Chondrocyte (in vitro differentiated cells): ENCODE measurements around the gene DNA2. TPM values are rescaled to one million over a fixed set of nuclear protein-coding genes. Genes with fewer than 3 reads are reported as not detected.
"Not testable (repeated sequence)": the region's sequence is repeated elsewhere in the genome, so short reads cannot be mapped to it uniquely, and the experiment has no call there.

Experiments
- DNase-seq: peaks from one replicate; pipeline ENCODE4 v3.0.0; 2021; ENCODE audit warnings: mixed read lengths, low spot score
- H3K27ac Mint-ChIP-seq: one replicate; pipeline ENCODE4 v1.8.0; 2021; ENCODE audit warnings: mild to moderate bottlenecking, moderate library complexity, mixed read lengths; ENCODE audit not compliant: unreplicated experiment
- H3K27me3 Mint-ChIP-seq: 2 replicates; pipeline ENCODE4 v1.8.0; 2021; ENCODE audit warnings: low read depth, mixed read lengths
- H3K36me3 Mint-ChIP-seq: 2 replicates; pipeline ENCODE4 v1.8.0; 2021; ENCODE audit warnings: low read depth, mixed read lengths
- H3K4me1 Mint-ChIP-seq: 2 replicates; pipeline ENCODE4 v1.8.0; 2021; ENCODE audit warnings: low read depth, mild to moderate bottlenecking, mixed read lengths
- H3K4me3 Mint-ChIP-seq: one replicate; pipeline ENCODE4 v1.8.0; 2021; ENCODE audit warnings: mild to moderate bottlenecking, moderate library complexity, mixed read lengths; ENCODE audit not compliant: unreplicated experiment
- H3K9me3 Mint-ChIP-seq: 2 replicates; pipeline ENCODE4 v1.8.0; 2021; ENCODE audit warnings: low read depth, mixed read lengths
- long read RNA-seq: library from polyadenylated mRNA; stranded (forward); transcript quantifications from one replicate; pipeline ENCODE4 v2.0.0, GENCODE V29; 2021
- total RNA-seq: library from RNA; stranded (reverse); gene quantifications from 3 replicates; pipeline ENCODE4 v1.2.1, GENCODE V29; 2021
- TF ChIP-seq, protein P1 (sequence below): fragments of 200-600 bp; sonication (generic); IDR thresholded peaks from 2 replicates; pipeline ENCODE4 v1.5.0; 2021; ENCODE audit warnings: antibody characterized with exemption, mild to moderate bottlenecking, moderate library complexity

Gene DNA2, protein sequence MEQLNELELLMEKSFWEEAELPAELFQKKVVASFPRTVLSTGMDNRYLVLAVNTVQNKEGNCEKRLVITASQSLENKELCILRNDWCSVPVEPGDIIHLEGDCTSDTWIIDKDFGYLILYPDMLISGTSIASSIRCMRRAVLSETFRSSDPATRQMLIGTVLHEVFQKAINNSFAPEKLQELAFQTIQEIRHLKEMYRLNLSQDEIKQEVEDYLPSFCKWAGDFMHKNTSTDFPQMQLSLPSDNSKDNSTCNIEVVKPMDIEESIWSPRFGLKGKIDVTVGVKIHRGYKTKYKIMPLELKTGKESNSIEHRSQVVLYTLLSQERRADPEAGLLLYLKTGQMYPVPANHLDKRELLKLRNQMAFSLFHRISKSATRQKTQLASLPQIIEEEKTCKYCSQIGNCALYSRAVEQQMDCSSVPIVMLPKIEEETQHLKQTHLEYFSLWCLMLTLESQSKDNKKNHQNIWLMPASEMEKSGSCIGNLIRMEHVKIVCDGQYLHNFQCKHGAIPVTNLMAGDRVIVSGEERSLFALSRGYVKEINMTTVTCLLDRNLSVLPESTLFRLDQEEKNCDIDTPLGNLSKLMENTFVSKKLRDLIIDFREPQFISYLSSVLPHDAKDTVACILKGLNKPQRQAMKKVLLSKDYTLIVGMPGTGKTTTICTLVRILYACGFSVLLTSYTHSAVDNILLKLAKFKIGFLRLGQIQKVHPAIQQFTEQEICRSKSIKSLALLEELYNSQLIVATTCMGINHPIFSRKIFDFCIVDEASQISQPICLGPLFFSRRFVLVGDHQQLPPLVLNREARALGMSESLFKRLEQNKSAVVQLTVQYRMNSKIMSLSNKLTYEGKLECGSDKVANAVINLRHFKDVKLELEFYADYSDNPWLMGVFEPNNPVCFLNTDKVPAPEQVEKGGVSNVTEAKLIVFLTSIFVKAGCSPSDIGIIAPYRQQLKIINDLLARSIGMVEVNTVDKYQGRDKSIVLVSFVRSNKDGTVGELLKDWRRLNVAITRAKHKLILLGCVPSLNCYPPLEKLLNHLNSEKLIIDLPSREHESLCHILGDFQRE
- 2.9 to 10.2 TPM (median 6.8 TPM) in 3 replicates for total RNA-seq
- long read RNA-seq, partial matches to known transcripts = 0 of 3 reads
- long read RNA-seq, other reads (novel, unspliced or antisense) = 3 of 3 reads

DNA sequence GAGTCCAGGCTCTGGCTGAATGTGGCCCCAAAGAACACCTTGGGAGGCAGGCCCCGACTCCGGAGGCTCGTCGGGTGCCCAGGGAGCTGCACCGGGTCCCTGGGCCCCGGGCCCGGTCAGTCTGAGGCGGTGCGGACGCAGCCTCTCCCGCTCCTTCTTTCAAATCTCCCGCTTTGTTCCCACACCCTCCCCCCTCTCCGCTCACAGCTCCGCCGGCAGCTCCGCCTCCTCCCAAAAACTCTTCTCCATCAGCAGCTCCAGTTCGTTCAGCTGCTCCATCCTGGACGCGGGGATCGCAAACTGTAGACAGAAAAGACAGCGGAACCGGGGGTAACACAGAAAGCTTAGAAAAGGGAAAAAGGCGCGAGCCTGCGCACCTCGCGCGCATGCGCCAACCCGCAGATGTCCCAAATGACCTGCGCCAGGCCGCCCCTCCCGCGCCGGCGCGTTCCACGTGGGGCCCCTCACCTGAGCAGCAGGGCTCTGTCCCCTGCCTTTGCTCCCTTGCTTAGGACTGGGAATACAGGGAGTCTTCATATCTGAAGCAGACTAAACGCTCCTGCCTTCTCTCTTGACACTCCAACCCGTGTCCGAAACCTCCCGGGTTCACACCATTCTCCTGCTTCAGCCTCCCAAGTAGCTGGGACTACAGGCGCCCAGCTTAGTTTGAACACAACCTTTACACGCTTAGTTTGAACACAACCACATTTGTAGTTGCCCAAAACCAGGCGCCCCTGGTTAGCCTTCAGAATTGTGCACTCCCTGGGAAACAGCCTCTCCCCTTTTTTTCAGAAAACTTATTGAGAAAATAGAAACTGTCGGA lies at the start of gene DNA2:
TSS of gene DNA2 (minus strand) at position 388 of the 823 bp plus-strand sequence. CDS start at position 279, 109 bp downstream.
- Mint-ChIP-seq H3K4me1 (peaks cover 23% of the 10 kb centered on the region), H3K27me3 (no peaks in the 10 kb centered on the region), H3K4me3 (peak within 1 kb of the TSS; percentile 99), H3K27ac (peak within 1 kb of the TSS; percentile 96), H3K36me3 (no peaks in the 10 kb centered on the region), H3K9me3 (no peaks in the 10 kb centered on the region)
- DNase-seq = no peak
- TF ChIP-seq, protein P1, sequence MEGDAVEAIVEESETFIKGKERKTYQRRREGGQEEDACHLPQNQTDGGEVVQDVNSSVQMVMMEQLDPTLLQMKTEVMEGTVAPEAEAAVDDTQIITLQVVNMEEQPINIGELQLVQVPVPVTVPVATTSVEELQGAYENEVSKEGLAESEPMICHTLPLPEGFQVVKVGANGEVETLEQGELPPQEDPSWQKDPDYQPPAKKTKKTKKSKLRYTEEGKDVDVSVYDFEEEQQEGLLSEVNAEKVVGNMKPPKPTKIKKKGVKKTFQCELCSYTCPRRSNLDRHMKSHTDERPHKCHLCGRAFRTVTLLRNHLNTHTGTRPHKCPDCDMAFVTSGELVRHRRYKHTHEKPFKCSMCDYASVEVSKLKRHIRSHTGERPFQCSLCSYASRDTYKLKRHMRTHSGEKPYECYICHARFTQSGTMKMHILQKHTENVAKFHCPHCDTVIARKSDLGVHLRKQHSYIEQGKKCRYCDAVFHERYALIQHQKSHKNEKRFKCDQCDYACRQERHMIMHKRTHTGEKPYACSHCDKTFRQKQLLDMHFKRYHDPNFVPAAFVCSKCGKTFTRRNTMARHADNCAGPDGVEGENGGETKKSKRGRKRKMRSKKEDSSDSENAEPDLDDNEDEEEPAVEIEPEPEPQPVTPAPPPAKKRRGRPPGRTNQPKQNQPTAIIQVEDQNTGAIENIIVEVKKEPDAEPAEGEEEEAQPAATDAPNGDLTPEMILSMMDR = no peak

DNA sequence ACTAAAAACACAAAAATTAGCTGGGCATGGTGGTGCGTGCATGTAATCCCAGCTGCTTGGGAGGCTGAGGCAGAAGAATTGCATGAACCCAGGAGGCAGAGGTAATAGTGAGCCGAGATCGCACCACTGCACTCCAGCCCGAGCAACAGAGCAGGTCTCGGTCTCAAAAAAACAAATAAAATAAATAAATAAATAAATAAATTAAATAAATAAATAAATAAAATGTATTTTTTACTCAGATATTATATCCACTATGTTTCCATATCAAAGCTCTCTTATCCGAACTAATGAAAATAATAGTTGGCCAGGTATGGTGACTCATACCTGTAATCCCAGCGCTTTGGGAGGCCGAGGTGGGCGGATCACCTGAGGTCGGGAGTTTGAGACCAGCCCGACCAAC lies 46.8 kb upstream of the DNA2 start:
- H3K4me1 Mint-ChIP-seq, H3K4me3 Mint-ChIP-seq, H3K27me3 Mint-ChIP-seq, H3K27ac Mint-ChIP-seq, H3K9me3 Mint-ChIP-seq, H3K36me3 Mint-ChIP-seq, DNase-seq: not testable (repeated sequence)

DNA sequence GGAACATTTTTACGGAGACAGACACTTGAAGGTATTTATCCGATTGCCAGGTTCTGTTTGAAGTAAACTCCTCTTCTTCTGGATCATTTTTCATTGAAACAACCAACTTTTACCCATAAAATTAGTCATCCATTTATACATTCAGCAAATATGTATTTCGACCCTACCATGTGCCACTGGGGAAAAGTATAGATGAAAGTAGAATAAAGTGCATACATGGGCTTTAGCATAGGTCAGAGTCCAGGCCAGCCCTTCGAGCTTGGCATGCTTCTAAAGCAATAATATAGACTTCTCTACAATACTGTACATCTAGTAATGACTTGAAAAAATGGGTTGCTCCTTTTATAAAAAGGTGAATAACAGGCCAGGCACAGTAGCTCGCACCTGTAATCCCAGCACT lies 45.4 kb upstream of the DNA2 start:
- TF ChIP-seq, protein P1 = no peak
- no peak overlapping the region for H3K27ac Mint-ChIP-seq
- H3K36me3 Mint-ChIP-seq = peaks cover 2% of the 10 kb centered on the region
- H3K4me1 Mint-ChIP-seq = no peaks in the 10 kb centered on the region
- no peaks in the 10 kb centered on the region for H3K27me3 Mint-ChIP-seq
- no peaks in the 10 kb centered on the region for H3K9me3 Mint-ChIP-seq
- DNase-seq = no peak
- H3K4me3 Mint-ChIP-seq = no peak overlapping the region

DNA sequence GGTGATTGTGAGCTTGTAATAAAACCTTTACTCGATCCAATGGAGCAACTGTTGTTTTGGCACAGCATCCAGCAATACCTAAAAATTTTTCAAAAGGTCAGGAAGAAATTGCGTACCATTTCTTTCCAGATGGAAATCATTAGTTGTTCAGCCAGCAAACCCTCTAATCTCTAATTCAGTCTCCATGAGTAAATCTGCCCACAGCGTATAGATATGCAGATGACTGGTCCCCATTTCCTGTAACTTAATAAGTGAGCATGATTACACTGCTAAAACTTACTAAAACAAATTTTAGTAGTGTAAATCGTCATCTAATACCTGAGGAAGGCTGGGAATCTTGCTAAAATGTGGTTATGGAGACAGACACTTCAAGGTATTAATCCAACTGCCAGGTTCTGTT lies 45.0 kb upstream of the DNA2 start:
- Mint-ChIP-seq H3K9me3 (no peaks in the 10 kb centered on the region), H3K4me3 (no peak overlapping the region), H3K4me1 (no peaks in the 10 kb centered on the region), H3K27ac (no peak overlapping the region), H3K36me3 (peaks cover 2% of the 10 kb centered on the region), H3K27me3 (no peaks in the 10 kb centered on the region)
- no peak for DNase-seq
- TF ChIP-seq, protein P1 = no peak

DNA sequence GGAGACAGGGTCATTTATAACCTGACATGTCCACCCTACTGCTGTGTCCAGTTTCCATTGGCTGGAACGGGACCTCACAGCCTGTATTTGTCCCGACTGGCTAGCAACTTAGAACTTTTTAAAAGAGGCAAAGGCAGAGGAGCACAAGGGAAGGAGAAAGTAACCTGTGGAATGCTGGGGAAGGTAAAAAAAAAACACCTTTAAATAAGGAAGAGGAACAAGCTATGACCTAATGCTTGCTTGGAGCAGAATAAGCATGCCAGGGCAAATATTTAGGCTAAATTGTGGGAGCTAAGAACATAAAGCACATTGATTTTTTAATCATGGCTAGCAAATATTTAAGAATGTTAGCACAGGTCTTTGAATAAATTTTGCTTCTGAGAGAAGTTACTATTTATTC lies 44.4 kb upstream of the DNA2 start:
- not testable (repeated sequence) for H3K4me1 Mint-ChIP-seq, H3K27ac Mint-ChIP-seq, H3K36me3 Mint-ChIP-seq, DNase-seq, H3K9me3 Mint-ChIP-seq, H3K27me3 Mint-ChIP-seq, H3K4me3 Mint-ChIP-seq
